Sigmoid colon (tissue), 4 donors: Measurements from ENCODE around the gene CPNE6.

ENCODE experiments used
- CTCF ChIP-seq, 4 experiments: fragments of 450-650 bp in 3 of 4; fragments of 200-600 bp in 1 of 4; IDR thresholded peaks; one replicate each; pipeline ENCODE4 v1.5.1; 2016 to 2019; ENCODE audit warnings: antibody characterized with exemption in 4 of 4, mild to moderate bottlenecking in 3 of 4, moderate library complexity in 2 of 4
- POLR2AphosphoS5 ChIP-seq, 4 donors: sonication (generic); formaldehyde crosslinking; IDR thresholded peaks; one replicate each; pipeline ENCODE4 v1.6.1; 2017; ENCODE audit warnings: antibody characterized with exemption in 4 of 4

DNA sequence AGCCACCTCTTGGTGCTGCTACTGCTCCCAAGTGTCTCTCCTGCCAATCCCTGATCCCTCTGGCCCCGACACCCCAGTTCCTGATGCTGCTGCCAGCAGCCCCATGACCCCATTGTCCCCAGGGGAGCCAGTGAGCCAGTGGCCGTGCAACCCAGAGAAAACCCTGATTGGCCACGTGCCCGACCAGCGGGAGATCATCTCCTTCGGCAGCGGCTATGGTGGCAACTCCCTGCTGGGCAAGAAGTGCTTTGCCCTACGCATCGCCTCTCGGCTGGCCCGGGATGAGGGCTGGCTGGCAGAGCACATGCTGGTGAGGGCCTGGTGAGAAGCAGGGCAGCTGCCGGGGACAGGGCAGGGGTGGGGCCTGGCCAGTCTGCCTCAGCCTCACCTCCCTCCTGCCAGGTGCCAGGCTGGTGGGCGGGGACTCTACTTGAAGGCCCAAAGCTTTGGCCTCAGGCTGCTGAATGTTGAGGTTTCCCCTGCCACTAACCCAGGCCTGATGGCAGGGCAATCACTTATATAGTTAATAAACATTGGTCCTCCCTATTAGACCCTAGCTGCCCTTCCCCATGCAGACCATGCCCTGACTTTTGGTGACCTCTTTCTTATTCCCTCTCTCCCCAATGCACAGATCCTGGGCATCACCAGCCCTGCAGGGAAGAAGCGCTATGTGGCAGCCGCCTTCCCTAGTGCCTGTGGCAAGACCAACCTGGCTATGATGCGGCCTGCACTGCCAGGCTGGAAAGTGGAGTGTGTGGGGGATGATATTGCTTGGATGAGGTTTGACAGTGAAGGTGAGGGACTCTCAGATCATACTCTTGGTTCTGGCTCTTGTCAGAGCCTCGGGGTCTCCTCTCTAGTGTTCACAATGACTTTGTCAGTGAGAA lies 27.8 kb downstream of the CPNE6 start:
- no peak for TF ChIP-seq CTCF (IDR thresholded peaks at IDR 0.05)
- TF ChIP-seq POLR2AphosphoS5 (IDR thresholded peaks at IDR 0.05), result no peak
